Measurements from ENCODE around the gene RNF31. TPM values are rescaled to one million over a fixed set of nuclear protein-coding genes. Genes with fewer than 3 reads are reported as not detected.

Gene RNF31
- total RNA-seq, 1 donor from 2014 or later: 88.2 TPM

DNA sequence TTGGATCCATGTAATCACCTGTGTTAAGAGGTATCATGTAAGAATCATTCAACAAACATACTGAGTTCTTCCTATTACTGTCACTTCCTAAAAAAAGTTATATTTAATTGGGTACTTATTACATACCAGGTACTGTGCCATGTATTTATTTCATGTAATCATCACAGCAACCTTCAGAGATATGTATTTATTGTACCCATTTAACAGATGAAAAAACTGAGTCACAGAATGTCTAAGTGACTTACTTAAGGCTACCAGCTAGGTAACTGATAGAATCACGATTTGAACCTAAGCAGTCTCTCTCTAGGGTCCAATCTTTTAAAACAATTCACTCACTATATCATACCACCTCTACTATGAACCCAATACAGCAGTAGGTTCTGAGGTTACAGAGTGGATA, 2.8 kb upstream of the RNF31 start:
- H3K27ac Mint-ChIP-seq (ENCODE audit: unreplicated experiment): no peak overlapping the region
- H3K9me3 Mint-ChIP-seq (ENCODE audit: unreplicated experiment): peaks cover 9% of the 10 kb centered on the region
- DNase-seq: no peak
- H3K4me1 Mint-ChIP-seq (ENCODE audit: low read depth, unreplicated experiment): peaks cover 17% of the 10 kb centered on the region
- H3K4me3 Mint-ChIP-seq (ENCODE audit: unreplicated experiment): peak overlapping the region; percentile 16
- H3K27me3 Mint-ChIP-seq (ENCODE audit: unreplicated experiment): no peaks in the 10 kb centered on the region
- no peak for TF ChIP-seq CTCF (IDR thresholded peaks at IDR 0.05; ENCODE audit: partially characterized antibody, unreplicated experiment)
- no peaks in the 10 kb centered on the region for H3K36me3 Mint-ChIP-seq (ENCODE audit: unreplicated experiment)

GRCh38 chr14:24145219-24145618, 2.1 kb upstream of the RNF31 start:
- no peak for DNase-seq
- H3K9me3 Mint-ChIP-seq (ENCODE audit: unreplicated experiment): peaks cover 9% of the 10 kb centered on the region
- no peaks in the 10 kb centered on the region for H3K27me3 Mint-ChIP-seq (ENCODE audit: unreplicated experiment)
- no peak overlapping the region for H3K27ac Mint-ChIP-seq (ENCODE audit: unreplicated experiment)
- H3K4me1 Mint-ChIP-seq (ENCODE audit: low read depth, unreplicated experiment): peaks cover 11% of the 10 kb centered on the region
- peak overlapping the region; percentile 98 for H3K4me3 Mint-ChIP-seq (ENCODE audit: unreplicated experiment)
- no peaks in the 10 kb centered on the region for H3K36me3 Mint-ChIP-seq (ENCODE audit: unreplicated experiment)
- no peak for TF ChIP-seq CTCF (IDR thresholded peaks at IDR 0.05; ENCODE audit: partially characterized antibody, unreplicated experiment)

DNA sequence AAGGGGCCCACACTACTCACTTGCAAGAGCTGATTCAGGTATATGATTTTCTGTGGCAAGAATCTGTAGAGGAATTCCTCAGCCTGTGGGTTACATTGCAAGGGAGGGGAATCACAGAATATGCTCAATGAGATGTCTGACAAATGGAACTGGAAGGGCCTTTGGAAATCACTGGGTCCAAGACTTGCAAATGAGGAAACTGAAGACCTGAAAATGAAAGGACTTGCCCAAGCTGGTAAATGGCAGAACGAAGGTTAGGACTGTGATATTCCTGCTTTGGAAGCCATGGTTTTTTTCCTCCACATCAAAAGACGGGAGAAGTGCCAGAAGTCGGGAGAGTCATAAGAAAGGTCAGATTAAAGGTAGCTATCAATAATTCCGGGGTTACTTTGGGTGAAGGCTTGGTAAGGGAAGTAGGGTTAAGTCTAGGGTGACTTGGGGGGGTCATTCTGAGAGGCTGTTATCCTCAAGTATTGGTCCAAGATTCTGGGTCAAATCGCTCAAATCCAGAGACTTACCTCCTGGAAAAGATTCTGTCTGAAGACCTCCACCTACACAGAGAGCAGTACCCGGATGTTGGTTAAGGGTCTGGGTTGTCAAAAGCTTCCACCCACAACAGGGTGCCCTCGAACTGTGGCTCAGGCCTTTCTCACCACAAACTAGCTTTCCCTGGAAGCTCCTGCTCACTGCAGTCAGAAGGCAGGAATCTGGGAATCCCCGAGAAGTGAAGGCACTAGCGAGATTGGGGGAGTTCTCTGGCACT, 1.4 kb upstream of the RNF31 start:
- peaks cover 9% of the 10 kb centered on the region for H3K9me3 Mint-ChIP-seq (ENCODE audit: unreplicated experiment)
- H3K4me3 Mint-ChIP-seq (ENCODE audit: unreplicated experiment): peak overlapping the region; percentile 98
- no peaks in the 10 kb centered on the region for H3K36me3 Mint-ChIP-seq (ENCODE audit: unreplicated experiment)
- TF ChIP-seq CTCF (IDR thresholded peaks at IDR 0.05; ENCODE audit: partially characterized antibody, unreplicated experiment): no peak
- peaks cover 4% of the 10 kb centered on the region for H3K27me3 Mint-ChIP-seq (ENCODE audit: unreplicated experiment)
- peak overlapping the region; percentile 22 for H3K27ac Mint-ChIP-seq (ENCODE audit: unreplicated experiment)
- DNase-seq: no peak
- H3K4me1 Mint-ChIP-seq (ENCODE audit: low read depth, unreplicated experiment): peaks cover 11% of the 10 kb centered on the region

GRCh38 chr14:24146453-24146977, 783 bp upstream of the RNF31 start, which contains the start of gene PSME2:
Gene PSME2 (minus strand): TSS chr14:24146610. CDS start chr14:24146581, 29 bp downstream.
- Mint-ChIP-seq H3K4me1 (ENCODE audit: low read depth, unreplicated experiment) (peaks cover 11% of the 10 kb centered on the region), H3K36me3 (ENCODE audit: unreplicated experiment) (no peaks in the 10 kb centered on the region), H3K27me3 (ENCODE audit: unreplicated experiment) (peaks cover 4% of the 10 kb centered on the region), H3K4me3 (ENCODE audit: unreplicated experiment) (peak within 1 kb of the TSS; percentile 98), H3K9me3 (ENCODE audit: unreplicated experiment) (peaks cover 9% of the 10 kb centered on the region), H3K27ac (ENCODE audit: unreplicated experiment) (peak within 1 kb of the TSS; percentile 82)
- DNase-seq: peak; percentile 98
- TF ChIP-seq CTCF (IDR thresholded peaks at IDR 0.05; ENCODE audit: partially characterized antibody, unreplicated experiment): no peak

Measured in glutamatergic neuron (in vitro differentiated cells).